Muscle of leg (tissue), 11 donors: Measurements from ENCODE around the gene RPGR. TPM values are rescaled to one million over a fixed set of nuclear protein-coding genes. Genes with fewer than 3 reads are reported as not detected.

ENCODE experiments used
- DNase-seq: peaks from one replicate; pipeline ENCODE4 v3.0.0; 2013
- H3K27ac ChIP-seq: one replicate; pipeline ENCODE4 v1.5.1; 2013; ENCODE audit warnings: mild to moderate bottlenecking, low read length, control low read depth
- H3K27me3 ChIP-seq: one replicate; pipeline ENCODE4 v1.6.1; 2013; ENCODE audit warnings: low read length; ENCODE audit not compliant: control insufficient read depth, insufficient read depth
- H3K36me3 ChIP-seq: one replicate; pipeline ENCODE4 v1.6.1; 2013; ENCODE audit warnings: low read length; ENCODE audit not compliant: control insufficient read depth, insufficient read depth
- H3K4me1 ChIP-seq: one replicate; pipeline ENCODE4 v1.6.1; 2013; ENCODE audit warnings: low read length; ENCODE audit not compliant: control insufficient read depth, insufficient read depth
- H3K4me3 ChIP-seq: one replicate; pipeline ENCODE4 v1.5.1; 2013; ENCODE audit warnings: low read length, control low read depth
- H3K9me3 ChIP-seq: replicated peaks from 2 replicates; pipeline ENCODE4 v1.6.1; 2013; ENCODE audit warnings: low read depth, low read length; ENCODE audit not compliant: control insufficient read depth
- WGBS: methylation state at CpG from one replicate; pipeline ENCODE4 v1.1.5; 2013; ENCODE audit warnings: missing lambda C conversion rate; ENCODE audit not compliant: insufficient coverage; 5-methylcytosine and 5-hydroxymethylcytosine counted together
- polyA plus RNA-seq, 8 donors: library from polyadenylated mRNA; unstranded; fragments of 120-200 nt; gene quantifications; one replicate each; pipeline versions ENCODE4 v1.2.1 to v1.2.3, GENCODE V29; 2013; ENCODE audit warnings: inconsistent platforms in 1 of 8, low replicate concordance in 1 of 8; ENCODE audit not compliant: insufficient read length in 8 of 8, insufficient read depth in 1 of 8
- total RNA-seq: library from RNA; stranded (reverse); fragments of 120-200 nt; gene quantifications from one replicate; pipeline ENCODE4 v1.2.4, GENCODE V29; 2013

The RPGR gene
- total and polyA plus RNA-seq, 9 donors = 4.2 to 8.9 (median 5.4) TPM

DNA sequence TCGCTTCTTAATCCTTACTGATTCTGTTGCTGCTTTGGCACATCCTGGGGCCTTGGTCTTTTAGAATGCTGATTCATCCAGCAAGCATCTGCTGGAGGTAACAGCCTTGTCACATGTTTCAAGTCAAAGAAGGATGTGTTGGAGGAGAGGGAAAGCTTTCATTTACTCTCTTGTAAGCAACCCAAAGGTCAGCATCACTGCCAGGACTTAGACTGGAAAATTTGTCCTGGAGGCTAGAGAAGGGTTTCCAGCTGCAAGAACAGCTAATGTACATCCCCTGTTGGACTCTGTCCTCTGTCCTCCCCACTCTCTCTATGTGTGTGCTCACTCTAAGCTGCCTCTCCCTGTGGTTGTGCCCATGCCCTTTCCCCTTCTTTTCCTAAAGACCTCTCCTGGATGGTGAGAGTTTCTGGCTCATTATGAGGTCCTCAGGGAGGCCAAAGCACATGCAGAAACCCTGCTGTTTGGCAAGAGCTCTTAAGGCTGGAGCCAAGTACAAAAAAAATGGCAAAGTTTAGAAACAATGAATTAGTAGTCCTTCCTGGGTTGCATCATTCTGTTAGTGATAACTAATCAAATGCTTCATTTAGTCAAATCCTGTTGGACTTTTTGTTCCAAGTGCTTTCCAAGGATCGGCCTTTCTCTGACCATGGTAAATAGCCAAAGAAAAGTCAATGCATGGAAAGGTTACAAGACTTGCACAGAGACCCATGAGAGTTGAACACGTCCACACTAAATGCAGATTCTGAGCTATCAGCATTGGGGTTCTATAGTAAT lies 93.2 kb downstream of the RPGR start:
- Histone ChIP-seq H3K9me3 (no peaks in the 10 kb centered on the region), H3K27ac (peak overlapping the region; percentile 75), H3K27me3 (peaks cover 4% of the 10 kb centered on the region), H3K4me3 (no peak overlapping the region), H3K4me1 (no peaks in the 10 kb centered on the region), H3K36me3 (no peaks in the 10 kb centered on the region)
- 33% methylated on average over 3 of the region's 3 CpGs for WGBS
- DNase-seq = peak; percentile 95

- H3K27ac ChIP-seq = no peak overlapping the region
- no peak overlapping the region for H3K4me3 ChIP-seq
- DNase-seq = peak; percentile 65
- H3K27me3 ChIP-seq = peaks cover 4% of the 10 kb centered on the region
- no peaks in the 10 kb centered on the region for H3K9me3 ChIP-seq
- 60% methylated on average over 1 of the region's 3 CpGs for WGBS
- H3K36me3 ChIP-seq = no peaks in the 10 kb centered on the region
- no peaks in the 10 kb centered on the region for H3K4me1 ChIP-seq
Observed at GRCh38 chrX:38232079-38232686, 95.1 kb downstream of the RPGR start.

DNA sequence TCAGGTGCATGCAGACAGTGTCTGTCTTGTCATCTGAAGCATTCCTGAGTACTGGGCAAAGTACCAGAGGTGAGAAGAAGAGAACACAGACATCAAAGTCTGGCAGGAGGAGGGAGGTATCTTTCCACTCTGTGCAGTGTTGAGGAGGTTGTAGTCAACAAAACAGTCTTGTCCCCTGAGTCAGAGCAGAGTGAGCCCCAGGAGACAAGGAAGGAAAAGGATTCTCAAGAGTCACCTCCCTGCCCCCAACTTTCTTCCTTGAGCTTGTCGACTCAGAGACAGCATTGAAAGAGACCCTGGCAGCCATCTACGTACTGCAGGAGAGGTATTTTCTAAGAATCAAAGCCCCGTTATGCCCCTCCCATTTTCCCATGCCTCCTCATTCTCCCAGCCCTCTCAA lies 102.2 kb downstream of the RPGR start:
- Histone ChIP-seq H3K4me1 (peaks cover under 1% of the 10 kb centered on the region), H3K36me3 (no peaks in the 10 kb centered on the region), H3K27me3 (peaks cover 31% of the 10 kb centered on the region), H3K4me3 (no peak overlapping the region), H3K27ac (no peak overlapping the region), H3K9me3 (no peaks in the 10 kb centered on the region)
- WGBS = 83% methylated on average over 1 of the region's 3 CpGs
- DNase-seq = no peak

GRCh38 chrX:38224160-38224559 lies 103.1 kb downstream of the RPGR start:
- H3K9me3 ChIP-seq = no peaks in the 10 kb centered on the region
- H3K4me3 ChIP-seq = no peak overlapping the region
- H3K36me3 ChIP-seq = no peaks in the 10 kb centered on the region
- DNase-seq = no peak
- peaks cover 36% of the 10 kb centered on the region for H3K27me3 ChIP-seq
- no peak overlapping the region for H3K27ac ChIP-seq
- peaks cover 7% of the 10 kb centered on the region for H3K4me1 ChIP-seq

DNA sequence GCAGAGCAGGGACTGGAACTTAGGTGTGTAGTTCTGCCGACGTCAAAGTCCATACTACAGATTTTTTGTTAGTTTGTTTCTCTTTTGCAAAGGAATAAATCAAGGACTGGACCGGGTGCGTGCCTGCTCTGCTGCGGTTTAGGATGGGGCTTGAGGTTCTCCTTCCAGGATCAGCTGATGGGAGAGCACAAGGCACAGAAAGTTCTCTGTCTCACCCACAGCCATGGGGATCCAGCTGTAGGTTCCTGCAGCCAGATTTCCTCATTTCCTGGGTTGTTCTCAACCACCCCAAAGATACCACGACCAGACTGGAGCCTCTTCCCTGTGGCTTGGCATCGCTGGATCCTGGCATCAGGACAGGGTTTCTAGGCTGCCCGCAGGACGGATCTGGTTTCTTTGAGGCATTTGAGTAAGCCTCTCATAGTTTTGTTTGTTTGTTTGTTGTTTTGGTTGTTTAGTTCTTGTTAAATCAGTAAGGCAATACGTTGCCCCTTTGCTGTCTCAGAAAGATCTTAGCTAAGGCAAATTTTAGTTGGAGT lies 105.8 kb downstream of the RPGR start:
- 49% methylated on average over 6 of the region's 10 CpGs for WGBS
- no peak for DNase-seq
- H3K36me3 ChIP-seq = no peaks in the 10 kb centered on the region
- peaks cover 7% of the 10 kb centered on the region for H3K4me1 ChIP-seq
- H3K9me3 ChIP-seq = no peaks in the 10 kb centered on the region
- H3K4me3 ChIP-seq = peak overlapping the region; percentile 54
- peaks cover 46% of the 10 kb centered on the region for H3K27me3 ChIP-seq
- no peak overlapping the region for H3K27ac ChIP-seq

DNA sequence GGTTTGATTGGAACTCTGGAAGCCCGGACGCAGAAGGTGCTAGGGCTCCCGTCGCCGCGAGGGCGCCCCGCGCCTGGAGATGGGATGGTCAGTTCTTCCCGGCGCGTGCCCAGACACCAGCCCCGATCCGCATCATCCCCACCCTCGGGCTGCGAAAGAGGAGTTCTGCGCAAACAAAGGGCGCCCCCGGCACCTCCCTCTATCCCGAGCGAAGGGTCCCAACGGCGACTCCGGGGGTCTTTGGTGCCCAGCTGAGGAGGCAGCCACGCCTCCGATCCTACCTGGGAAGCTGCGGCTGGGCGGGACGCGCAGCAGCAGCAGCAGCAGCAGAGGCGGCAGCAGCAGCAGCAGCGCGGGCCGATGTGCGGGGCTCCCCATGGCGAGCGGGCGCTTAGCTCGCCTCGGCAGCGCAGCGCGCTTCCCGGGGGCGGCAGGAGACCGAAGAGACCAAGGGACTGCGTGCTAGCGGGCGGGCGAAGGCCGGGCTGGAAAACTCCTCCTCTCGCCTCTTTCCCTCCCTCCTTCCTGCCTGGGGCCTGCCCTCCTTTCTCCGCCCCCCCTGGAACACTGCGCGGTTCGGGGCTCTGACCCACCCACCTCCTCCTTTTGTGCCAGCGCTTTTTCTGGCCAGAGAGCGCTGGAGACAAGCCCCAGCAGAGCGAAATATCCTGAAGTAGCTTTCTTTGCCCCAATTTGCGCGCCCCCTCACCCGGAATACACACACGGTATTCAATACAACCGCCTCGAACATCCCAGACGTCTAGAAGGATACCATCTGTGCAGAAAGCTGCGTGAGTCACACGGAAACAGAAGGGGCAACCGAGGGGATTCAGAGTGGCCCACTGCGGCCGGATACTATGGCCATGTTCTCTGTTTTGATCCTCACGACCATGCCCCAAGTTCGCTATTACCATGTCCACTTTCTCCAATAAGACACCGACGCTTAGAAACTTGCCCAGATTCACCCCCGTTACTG lies 106.6 kb downstream of the RPGR start, which contains the start of gene SRPX:
TSS of gene SRPX (minus strand) at position 457 of the 976 bp plus-strand sequence. CDS start at position 378, 79 bp downstream.
- no peaks in the 10 kb centered on the region for H3K36me3 ChIP-seq
- 29% methylated on average over 70 of the region's 76 CpGs for WGBS
- peak within 1 kb of the TSS; percentile 54 for H3K4me3 ChIP-seq
- peak within 1 kb of the TSS; percentile 42 for H3K27ac ChIP-seq
- no peaks in the 10 kb centered on the region for H3K9me3 ChIP-seq
- H3K27me3 ChIP-seq = peaks cover 49% of the 10 kb centered on the region
- DNase-seq = peak; percentile 67
- peaks cover 7% of the 10 kb centered on the region for H3K4me1 ChIP-seq

GRCh38 chrX:38220024-38220414 lies 107.3 kb downstream of the RPGR start:
- Histone ChIP-seq H3K9me3 (no peaks in the 10 kb centered on the region), H3K27me3 (peaks cover 45% of the 10 kb centered on the region), H3K4me1 (peaks cover 7% of the 10 kb centered on the region), H3K36me3 (no peaks in the 10 kb centered on the region), H3K27ac (peak overlapping the region; percentile 42), H3K4me3 (peak overlapping the region; percentile 54)
- 32% methylated on average over 12 of the region's 14 CpGs for WGBS
- DNase-seq = peak; percentile 65

Other genes starting within 250 kb of the RPGR start
- 47.4 TPM for gene SRPX, start 106.6 kb downstream of the RPGR start, total RNA-seq
- 10 to 100 TPM; 36.3 to 65.8 (median 47.5) TPM for gene SRPX, start 106.6 kb downstream of the RPGR start, polyA plus RNA-seq
- 0.04 TPM for gene OTC, start 25.1 kb upstream of the RPGR start, total RNA-seq
- 1 to 10 TPM in 2 of 8 donors, under 1 TPM in 1, not detected in 5; 0.19 to 4.9 (median 1.0) TPM for gene OTC, start 25.1 kb upstream of the RPGR start, polyA plus RNA-seq
- gene TSPAN7, start 234.0 kb upstream of the RPGR start, total RNA-seq = 70.0 TPM
- 100 to 1,000 TPM in 6 of 8 donors, 10 to 100 TPM in 2; 94.3 to 132 (median 107) TPM for gene TSPAN7, start 234.0 kb upstream of the RPGR start, polyA plus RNA-seq